AG04449 (cell line): ENCODE measurements around the gene PKP3.
"Not testable (repeated sequence)": the region's sequence is repeated elsewhere in the genome, so short reads cannot be mapped to it uniquely, and the experiment has no call there.

Source experiments
- CTCF ChIA-PET: fragments of 350-600 bp; formaldehyde crosslinking; extraction: SDS; loops from one replicate; lab custom pipeline; 2021; ENCODE audit warnings: antibody characterized with exemption; lab: Yijun Ruan, JAX
- POLR2A ChIA-PET: fragments of 400-600, 350-600 bp; formaldehyde crosslinking; extraction: SDS; loops from one replicate; lab custom pipeline; 2020; ENCODE audit warnings: antibody characterized with exemption, inconsistent platforms; lab: Yijun Ruan, JAX
- DNase-seq: peaks from one replicate; pipeline ENCODE4 v3.0.0-alpha.2; 2010; ENCODE audit warnings: low read depth, low spot score
- H3K4me3 ChIP-seq: 2 replicates; pipeline ENCODE4 v1.5.1; 2011; ENCODE audit warnings: low read depth, mild to moderate bottlenecking, control low read depth, low read length
- TF ChIP-seq, protein P1 (sequence below): IDR thresholded peaks from one replicate; pipeline ENCODE4 v1.5.1; 2011; ENCODE audit warnings: mild to moderate bottlenecking, moderate library complexity, low read length, control low read depth, inconsistent platforms; ENCODE audit not compliant: insufficient read depth; ENCODE audit errors: missing control alignments

PKP3 gene

GRCh38 chr11:409008-409599, 15.1 kb downstream of the PKP3 start:
- CTCF ChIA-PET = interaction anchor here (4.7 kb wide), 1 partner anchor 13 kb away, joined by 23 read pairs; no protein-coding TSS in a partner anchor
- no peak for DNase-seq
- no peak overlapping the region for H3K4me3 ChIP-seq
- POLR2A ChIA-PET = interaction anchor here (0.6 kb wide), 1 partner anchor 7 kb away, joined by 3 read pairs; no protein-coding TSS in a partner anchor
- TF ChIP-seq, protein P1, sequence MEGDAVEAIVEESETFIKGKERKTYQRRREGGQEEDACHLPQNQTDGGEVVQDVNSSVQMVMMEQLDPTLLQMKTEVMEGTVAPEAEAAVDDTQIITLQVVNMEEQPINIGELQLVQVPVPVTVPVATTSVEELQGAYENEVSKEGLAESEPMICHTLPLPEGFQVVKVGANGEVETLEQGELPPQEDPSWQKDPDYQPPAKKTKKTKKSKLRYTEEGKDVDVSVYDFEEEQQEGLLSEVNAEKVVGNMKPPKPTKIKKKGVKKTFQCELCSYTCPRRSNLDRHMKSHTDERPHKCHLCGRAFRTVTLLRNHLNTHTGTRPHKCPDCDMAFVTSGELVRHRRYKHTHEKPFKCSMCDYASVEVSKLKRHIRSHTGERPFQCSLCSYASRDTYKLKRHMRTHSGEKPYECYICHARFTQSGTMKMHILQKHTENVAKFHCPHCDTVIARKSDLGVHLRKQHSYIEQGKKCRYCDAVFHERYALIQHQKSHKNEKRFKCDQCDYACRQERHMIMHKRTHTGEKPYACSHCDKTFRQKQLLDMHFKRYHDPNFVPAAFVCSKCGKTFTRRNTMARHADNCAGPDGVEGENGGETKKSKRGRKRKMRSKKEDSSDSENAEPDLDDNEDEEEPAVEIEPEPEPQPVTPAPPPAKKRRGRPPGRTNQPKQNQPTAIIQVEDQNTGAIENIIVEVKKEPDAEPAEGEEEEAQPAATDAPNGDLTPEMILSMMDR = no peak

DNA sequence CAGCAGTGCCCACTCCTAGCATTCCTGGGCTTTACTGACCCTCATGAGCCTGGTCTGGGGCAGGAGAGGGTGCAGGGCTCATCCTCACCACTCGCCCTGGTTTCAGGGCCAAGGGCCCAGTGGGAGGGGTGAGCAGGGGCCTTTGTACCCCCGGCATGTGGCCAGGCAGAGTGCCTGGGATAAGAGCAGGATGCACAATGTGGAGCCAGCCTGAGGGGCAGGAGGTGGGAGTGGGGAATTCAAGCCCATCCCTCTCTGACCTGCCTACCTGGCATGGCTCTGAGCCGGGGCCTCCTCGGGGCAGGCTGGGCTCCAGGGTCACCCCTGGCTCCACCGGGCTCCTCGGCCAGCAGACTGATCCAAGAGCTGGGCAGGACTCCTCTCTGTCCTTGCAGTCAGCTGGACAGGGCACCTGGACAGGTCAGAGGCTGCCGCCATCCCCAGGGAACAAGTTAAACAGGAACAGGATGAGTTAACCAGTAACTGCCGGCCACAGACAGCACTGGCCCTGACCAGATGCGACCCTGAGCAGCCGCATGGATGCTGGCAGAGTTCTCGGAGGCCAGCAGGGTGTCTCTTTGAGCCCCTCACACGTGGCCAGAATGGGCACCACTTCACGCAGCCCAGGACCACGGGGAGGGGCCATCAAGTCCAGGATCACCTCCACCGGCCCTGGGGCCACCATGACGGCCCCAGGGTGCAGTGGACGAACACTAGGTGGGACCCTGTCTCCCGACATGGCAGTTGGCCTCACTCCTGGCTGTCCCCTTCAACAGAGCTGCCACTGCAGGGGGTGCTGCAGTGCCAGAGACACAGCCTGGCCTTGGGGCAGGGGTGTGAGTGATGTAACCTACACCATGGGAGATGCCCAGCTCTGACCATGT, 15.8 kb downstream of the PKP3 start:
- H3K4me3 ChIP-seq = no peak overlapping the region
- TF ChIP-seq, protein P1 = no peak
- CTCF ChIA-PET = no interaction called here
- POLR2A ChIA-PET = no interaction called here
- no peak for DNase-seq

GRCh38 chr11:410711-411110, 16.7 kb downstream of the PKP3 start:
- H3K4me3 ChIP-seq, DNase-seq, CTCF ChIA-PET: not testable (repeated sequence)
- POLR2A ChIA-PET = interaction anchor here (0.6 kb wide), 1 partner anchor 174 kb away, joined by 3 read pairs; the partner anchor contains the start of gene PSMD13

GRCh38 chr11:411520-411919, 17.5 kb downstream of the PKP3 start:
- DNase-seq, CTCF ChIA-PET, H3K4me3 ChIP-seq: not testable (repeated sequence)
- POLR2A ChIA-PET = interaction anchor here (0.6 kb wide), 1 partner anchor 175 kb away, joined by 3 read pairs; the partner anchor contains the start of gene PSMD13

GRCh38 chr11:412641-413119, 18.7 kb downstream of the PKP3 start:
- POLR2A ChIA-PET = no interaction called here
- CTCF ChIA-PET = interaction anchor here (1.0 kb wide), 1 partner anchor 35 kb away, joined by 3 read pairs; no protein-coding TSS in a partner anchor
- TF ChIP-seq, protein P1 = no peak
- no peak overlapping the region for H3K4me3 ChIP-seq
- DNase-seq = no peak

DNA sequence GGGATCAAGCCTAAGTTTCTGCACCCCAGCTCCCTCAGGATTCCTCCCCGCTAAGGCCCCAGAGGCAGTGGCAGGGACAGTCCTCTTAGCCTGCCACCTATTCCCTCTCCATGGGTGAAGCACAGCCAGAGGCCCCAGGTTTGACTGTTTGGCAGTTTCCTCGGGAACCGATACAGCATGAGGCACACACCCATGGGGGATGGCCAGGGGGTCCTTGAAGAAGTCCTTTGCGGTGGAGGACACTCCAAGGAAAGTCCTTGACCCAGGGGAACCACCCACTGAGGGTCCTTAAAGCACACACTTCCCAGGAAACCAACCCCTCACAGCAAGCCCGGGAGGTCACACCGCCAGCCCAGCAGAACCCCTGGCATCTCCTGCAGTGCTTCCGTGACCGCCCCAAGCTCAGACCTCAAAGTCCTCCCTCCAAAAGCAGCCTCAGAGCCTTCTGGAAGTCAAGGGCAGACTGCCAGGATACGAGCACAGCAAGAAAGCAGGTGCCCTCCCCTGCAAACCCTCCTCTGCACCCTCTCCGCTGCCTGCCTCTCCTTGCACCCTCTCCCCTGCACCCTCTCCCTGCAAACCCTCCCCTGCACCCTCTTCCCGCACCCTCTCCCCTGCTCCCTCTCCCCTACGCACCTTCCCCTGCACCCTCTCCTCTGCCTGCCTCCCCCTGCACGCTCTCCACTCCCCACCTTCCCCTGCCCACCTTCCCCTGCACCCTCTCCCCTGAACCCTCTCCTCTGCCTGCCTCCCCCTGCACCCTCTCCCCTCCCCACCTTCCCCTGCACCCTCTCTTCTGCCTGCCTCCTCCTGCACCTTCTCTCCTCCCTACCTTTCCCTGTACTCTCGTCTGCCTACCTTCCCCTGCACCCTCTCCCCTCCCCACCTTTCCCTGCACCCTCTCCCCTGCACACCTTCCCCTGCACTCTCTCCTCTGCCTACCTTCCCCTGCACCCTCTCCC, 19.4 kb downstream of the PKP3 start:
- H3K4me3 ChIP-seq = no peak overlapping the region
- ChIA-PET CTCF (interaction anchor here (1.0 kb wide), 1 partner anchor 34 kb away, joined by 3 read pairs; no protein-coding TSS in a partner anchor), POLR2A (no interaction called here)
- no peak for DNase-seq
- TF ChIP-seq, protein P1 = no peak
